OCI-LY3 (cell line): ENCODE results near the gene XRCC6.

ENCODE experiments used
- EZH2phosphoT487 ChIP-seq: fragments of 200-600 bp; shearing (Covaris generic); IDR thresholded peaks from 2 replicates; pipeline ENCODE4 v1.6.1; 2018; ENCODE audit warnings: antibody characterized with exemption, mixed run types, low read depth
- TF ChIP-seq, protein P1 (sequence below): fragments of 200-600, 300-600 bp; sonication (generic); IDR thresholded peaks from 2 replicates; pipeline ENCODE4 v1.5.1; 2014; ENCODE audit warnings: antibody characterized with exemption, low read length, low read depth

DNA sequence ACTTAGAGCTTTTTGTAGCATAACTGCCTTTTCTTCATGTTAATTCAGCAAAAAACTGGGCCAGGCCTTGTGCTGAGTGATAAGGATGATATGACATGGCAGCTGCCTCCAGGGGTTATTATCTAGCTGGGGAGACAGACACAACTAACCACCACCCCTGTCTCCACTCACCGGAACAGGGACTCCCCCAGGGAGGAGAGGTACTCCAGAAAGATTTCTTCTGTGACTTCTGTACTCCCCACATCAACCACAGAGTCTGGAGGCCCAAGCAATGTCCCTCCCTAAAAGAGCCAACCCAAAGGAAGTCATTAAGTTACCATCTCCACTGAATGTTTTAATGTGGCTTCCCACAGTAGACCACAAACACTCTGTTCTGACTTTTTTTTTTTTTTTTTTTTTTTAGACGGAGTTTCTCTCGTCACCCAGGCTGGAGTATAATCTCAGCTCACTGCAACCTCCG, 17.2 kb upstream of the XRCC6 start:
- TF ChIP-seq, protein P1, sequence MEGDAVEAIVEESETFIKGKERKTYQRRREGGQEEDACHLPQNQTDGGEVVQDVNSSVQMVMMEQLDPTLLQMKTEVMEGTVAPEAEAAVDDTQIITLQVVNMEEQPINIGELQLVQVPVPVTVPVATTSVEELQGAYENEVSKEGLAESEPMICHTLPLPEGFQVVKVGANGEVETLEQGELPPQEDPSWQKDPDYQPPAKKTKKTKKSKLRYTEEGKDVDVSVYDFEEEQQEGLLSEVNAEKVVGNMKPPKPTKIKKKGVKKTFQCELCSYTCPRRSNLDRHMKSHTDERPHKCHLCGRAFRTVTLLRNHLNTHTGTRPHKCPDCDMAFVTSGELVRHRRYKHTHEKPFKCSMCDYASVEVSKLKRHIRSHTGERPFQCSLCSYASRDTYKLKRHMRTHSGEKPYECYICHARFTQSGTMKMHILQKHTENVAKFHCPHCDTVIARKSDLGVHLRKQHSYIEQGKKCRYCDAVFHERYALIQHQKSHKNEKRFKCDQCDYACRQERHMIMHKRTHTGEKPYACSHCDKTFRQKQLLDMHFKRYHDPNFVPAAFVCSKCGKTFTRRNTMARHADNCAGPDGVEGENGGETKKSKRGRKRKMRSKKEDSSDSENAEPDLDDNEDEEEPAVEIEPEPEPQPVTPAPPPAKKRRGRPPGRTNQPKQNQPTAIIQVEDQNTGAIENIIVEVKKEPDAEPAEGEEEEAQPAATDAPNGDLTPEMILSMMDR, result no peak
- no peak for TF ChIP-seq EZH2phosphoT487
